GM23338 (cell line): ENCODE results near the gene CTDSPL. TPM values are rescaled to one million over a fixed set of nuclear protein-coding genes. Genes with fewer than 3 reads are reported as not detected.

ENCODE experiments used
- ATAC-seq: fragments of 200-7000 bp; cut with Tn5 transposase; 3 replicates; pipeline ENCODE4 v1.9.1; 2020
- DNase-seq: peaks from one replicate; pipeline ENCODE4 v3.0.0-alpha.2; 2015; ENCODE audit warnings: low spot score
- H2AFZ ChIP-seq: fragments of 200-600 bp; sonication (generic); 2 replicates; pipeline ENCODE4 v1.8.0; 2016; ENCODE audit warnings: antibody characterized with exemption, mild to moderate bottlenecking, moderate library complexity
- H3F3A ChIP-seq: fragments of 200-600 bp; sonication (generic); replicated peaks from 2 replicates; pipeline ENCODE4 v1.8.0; 2017; ENCODE audit warnings: antibody characterized with exemption, mixed run types, low read depth
- H3K27ac ChIP-seq: fragments of 200-600 bp; sonication (generic); 2 replicates; pipeline ENCODE4 v1.6.1; 2016; ENCODE audit warnings: low read depth
- H3K27me3 ChIP-seq: fragments of 200-600 bp; sonication (generic); 2 replicates; pipeline ENCODE4 v1.8.0; 2016; ENCODE audit warnings: mild to moderate bottlenecking, mixed run types, moderate library complexity; ENCODE audit not compliant: insufficient read depth
- H3K36me3 ChIP-seq: fragments of 200-600 bp; sonication (generic); 2 replicates; pipeline ENCODE4 v1.8.0; 2016; ENCODE audit warnings: mild to moderate bottlenecking; ENCODE audit not compliant: insufficient read depth
- H3K4me1 ChIP-seq: fragments of 200-600 bp; sonication (generic); 2 replicates; pipeline ENCODE4 v1.8.0; 2016; ENCODE audit warnings: mild to moderate bottlenecking, moderate library complexity; ENCODE audit not compliant: insufficient read depth
- H3K4me2 ChIP-seq: fragments of 200-600 bp; sonication (generic); 2 replicates; pipeline ENCODE4 v1.7.1; 2017; ENCODE audit warnings: mixed run types
- H3K4me3 ChIP-seq: fragments of 200-600 bp; sonication (generic); 2 replicates; pipeline ENCODE4 v1.6.1; 2016; ENCODE audit warnings: mixed run types
- H3K79me2 ChIP-seq: fragments of 200-600 bp; sonication (generic); replicated peaks from 2 replicates; pipeline ENCODE4 v1.8.0; 2017; ENCODE audit warnings: mild to moderate bottlenecking; ENCODE audit not compliant: insufficient read depth
- H3K9me2 ChIP-seq: fragments of 200-600 bp; sonication (generic); 2 replicates; pipeline ENCODE4 v1.8.0; 2017; ENCODE audit not compliant: insufficient read depth
- H4K20me1 ChIP-seq: fragments of 200-600 bp; sonication (generic); replicated peaks from 2 replicates; pipeline ENCODE4 v1.8.0; 2017; ENCODE audit warnings: mild to moderate bottlenecking; ENCODE audit not compliant: insufficient read depth
- H3K27ac Mint-ChIP-seq: 2 replicates; pipeline ENCODE4 v1.8.0; 2020; ENCODE audit warnings: inconsistent platforms, mild to moderate bottlenecking, moderate library complexity, mixed read lengths
- H3K27me3 Mint-ChIP-seq: 3 replicates; pipeline ENCODE4 v1.8.0; 2022; ENCODE audit warnings: low read depth, mild to moderate bottlenecking, moderate library complexity, mixed read lengths, inconsistent platforms; ENCODE audit not compliant: insufficient read depth, poor library complexity
- H3K36me3 Mint-ChIP-seq: 3 replicates; pipeline ENCODE4 v1.8.0; 2021; ENCODE audit warnings: low read depth, mild to moderate bottlenecking, inconsistent platforms, moderate library complexity, mixed read lengths
- H3K4me1 Mint-ChIP-seq: 3 replicates; pipeline ENCODE4 v1.8.0; 2020; ENCODE audit warnings: mild to moderate bottlenecking, inconsistent platforms, mixed read lengths
- H3K4me3 Mint-ChIP-seq: 3 replicates; pipeline ENCODE4 v1.8.0; 2021; ENCODE audit warnings: moderate library complexity, mild to moderate bottlenecking, inconsistent platforms, mixed read lengths
- H3K9me3 Mint-ChIP-seq: 3 replicates; pipeline ENCODE4 v1.8.0; 2020; ENCODE audit warnings: moderate library complexity, mild to moderate bottlenecking, inconsistent platforms, mixed read lengths
- CREB1 ChIP-seq: fragments of 250-450 bp; sonication (Bioruptor Pico); IDR thresholded peaks from 2 replicates; pipeline ENCODE4 v1.5.0; 2020; ENCODE audit warnings: low read depth, mild to moderate bottlenecking, moderate library complexity
- EZH2 ChIP-seq: fragments of 200-600 bp; sonication (generic); IDR thresholded peaks from one replicate; pipeline ENCODE4 v1.8.0; 2017; ENCODE audit warnings: antibody characterized with exemption, mild to moderate bottlenecking, low read depth; ENCODE audit not compliant: unreplicated experiment
- POLR2AphosphoS5 ChIP-seq: IDR thresholded peaks from 2 replicates; pipeline ENCODE4 v1.6.1; 2016; ENCODE audit warnings: antibody characterized with exemption, low read depth
- STAT1 ChIP-seq: IDR thresholded peaks from one replicate; pipeline ENCODE4 v1.6.1; 2016; ENCODE audit warnings: antibody characterized with exemption; ENCODE audit not compliant: unreplicated experiment
- polyA plus RNA-seq: library from polyadenylated mRNA; unstranded; fragments of >200 nt; fragmentation: Nextera tagmentation; extraction: Ambion mirVana; gene quantifications from 2 replicates; pipeline ENCODE4 v1.2.1, GENCODE V29; 2016
- total RNA-seq: library from RNA; depleted of rRNA; stranded (reverse); fragments of >200 nt; shearing (Covaris generic); gene quantifications from 2 replicates; pipeline ENCODE4 v1.2.3, GENCODE V29; 2014
- TF ChIP-seq, protein P1 (sequence below): fragments of 250-450 bp; sonication (Bioruptor Pico); IDR thresholded peaks from 2 replicates; pipeline ENCODE4 v1.5.0; 2020; ENCODE audit warnings: mild to moderate bottlenecking, moderate library complexity
- TF ChIP-seq, protein P2 (sequence below), 2 experiments: fragments of 200-600 bp in 1 of 2; sonication (generic) in 1 of 2; conservative IDR thresholded peaks; 2 replicates each; pipeline versions ENCODE4 v1.5.1 to v1.6.1; 2016 to 2017; ENCODE audit warnings: antibody characterized with exemption in 2 of 2, low read depth in 2 of 2, mild to moderate bottlenecking in 2 of 2, moderate library complexity in 1 of 2
- TF ChIP-seq, protein P3 (sequence below): IDR thresholded peaks from 2 replicates; pipeline ENCODE4 v1.6.1; 2016; ENCODE audit warnings: antibody characterized with exemption

Gene CTDSPL
- total and polyA plus RNA-seq, 2 experiments from 2014 or later = 23.2 to 42.0 TPM

DNA sequence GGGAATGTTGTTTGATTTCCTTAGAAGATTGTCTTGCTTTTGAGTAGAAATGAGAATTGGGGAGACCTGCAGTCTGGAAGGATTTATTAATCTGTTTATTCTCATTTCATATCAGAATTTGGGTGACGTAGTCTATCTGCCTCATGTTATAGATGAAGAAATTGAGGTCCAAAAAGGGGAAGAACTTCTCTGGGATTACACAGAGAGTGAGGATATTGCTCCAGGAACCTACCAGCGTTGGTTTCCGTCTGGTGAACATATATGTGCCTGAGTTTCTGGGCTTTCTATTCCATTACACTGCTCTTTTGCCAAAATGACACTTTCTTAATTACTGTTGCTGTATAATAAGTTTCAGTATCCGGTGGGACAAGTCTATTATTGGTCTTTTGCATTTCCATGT, 51.8 kb downstream of the CTDSPL start (continued):
- TF ChIP-seq, protein P1, sequence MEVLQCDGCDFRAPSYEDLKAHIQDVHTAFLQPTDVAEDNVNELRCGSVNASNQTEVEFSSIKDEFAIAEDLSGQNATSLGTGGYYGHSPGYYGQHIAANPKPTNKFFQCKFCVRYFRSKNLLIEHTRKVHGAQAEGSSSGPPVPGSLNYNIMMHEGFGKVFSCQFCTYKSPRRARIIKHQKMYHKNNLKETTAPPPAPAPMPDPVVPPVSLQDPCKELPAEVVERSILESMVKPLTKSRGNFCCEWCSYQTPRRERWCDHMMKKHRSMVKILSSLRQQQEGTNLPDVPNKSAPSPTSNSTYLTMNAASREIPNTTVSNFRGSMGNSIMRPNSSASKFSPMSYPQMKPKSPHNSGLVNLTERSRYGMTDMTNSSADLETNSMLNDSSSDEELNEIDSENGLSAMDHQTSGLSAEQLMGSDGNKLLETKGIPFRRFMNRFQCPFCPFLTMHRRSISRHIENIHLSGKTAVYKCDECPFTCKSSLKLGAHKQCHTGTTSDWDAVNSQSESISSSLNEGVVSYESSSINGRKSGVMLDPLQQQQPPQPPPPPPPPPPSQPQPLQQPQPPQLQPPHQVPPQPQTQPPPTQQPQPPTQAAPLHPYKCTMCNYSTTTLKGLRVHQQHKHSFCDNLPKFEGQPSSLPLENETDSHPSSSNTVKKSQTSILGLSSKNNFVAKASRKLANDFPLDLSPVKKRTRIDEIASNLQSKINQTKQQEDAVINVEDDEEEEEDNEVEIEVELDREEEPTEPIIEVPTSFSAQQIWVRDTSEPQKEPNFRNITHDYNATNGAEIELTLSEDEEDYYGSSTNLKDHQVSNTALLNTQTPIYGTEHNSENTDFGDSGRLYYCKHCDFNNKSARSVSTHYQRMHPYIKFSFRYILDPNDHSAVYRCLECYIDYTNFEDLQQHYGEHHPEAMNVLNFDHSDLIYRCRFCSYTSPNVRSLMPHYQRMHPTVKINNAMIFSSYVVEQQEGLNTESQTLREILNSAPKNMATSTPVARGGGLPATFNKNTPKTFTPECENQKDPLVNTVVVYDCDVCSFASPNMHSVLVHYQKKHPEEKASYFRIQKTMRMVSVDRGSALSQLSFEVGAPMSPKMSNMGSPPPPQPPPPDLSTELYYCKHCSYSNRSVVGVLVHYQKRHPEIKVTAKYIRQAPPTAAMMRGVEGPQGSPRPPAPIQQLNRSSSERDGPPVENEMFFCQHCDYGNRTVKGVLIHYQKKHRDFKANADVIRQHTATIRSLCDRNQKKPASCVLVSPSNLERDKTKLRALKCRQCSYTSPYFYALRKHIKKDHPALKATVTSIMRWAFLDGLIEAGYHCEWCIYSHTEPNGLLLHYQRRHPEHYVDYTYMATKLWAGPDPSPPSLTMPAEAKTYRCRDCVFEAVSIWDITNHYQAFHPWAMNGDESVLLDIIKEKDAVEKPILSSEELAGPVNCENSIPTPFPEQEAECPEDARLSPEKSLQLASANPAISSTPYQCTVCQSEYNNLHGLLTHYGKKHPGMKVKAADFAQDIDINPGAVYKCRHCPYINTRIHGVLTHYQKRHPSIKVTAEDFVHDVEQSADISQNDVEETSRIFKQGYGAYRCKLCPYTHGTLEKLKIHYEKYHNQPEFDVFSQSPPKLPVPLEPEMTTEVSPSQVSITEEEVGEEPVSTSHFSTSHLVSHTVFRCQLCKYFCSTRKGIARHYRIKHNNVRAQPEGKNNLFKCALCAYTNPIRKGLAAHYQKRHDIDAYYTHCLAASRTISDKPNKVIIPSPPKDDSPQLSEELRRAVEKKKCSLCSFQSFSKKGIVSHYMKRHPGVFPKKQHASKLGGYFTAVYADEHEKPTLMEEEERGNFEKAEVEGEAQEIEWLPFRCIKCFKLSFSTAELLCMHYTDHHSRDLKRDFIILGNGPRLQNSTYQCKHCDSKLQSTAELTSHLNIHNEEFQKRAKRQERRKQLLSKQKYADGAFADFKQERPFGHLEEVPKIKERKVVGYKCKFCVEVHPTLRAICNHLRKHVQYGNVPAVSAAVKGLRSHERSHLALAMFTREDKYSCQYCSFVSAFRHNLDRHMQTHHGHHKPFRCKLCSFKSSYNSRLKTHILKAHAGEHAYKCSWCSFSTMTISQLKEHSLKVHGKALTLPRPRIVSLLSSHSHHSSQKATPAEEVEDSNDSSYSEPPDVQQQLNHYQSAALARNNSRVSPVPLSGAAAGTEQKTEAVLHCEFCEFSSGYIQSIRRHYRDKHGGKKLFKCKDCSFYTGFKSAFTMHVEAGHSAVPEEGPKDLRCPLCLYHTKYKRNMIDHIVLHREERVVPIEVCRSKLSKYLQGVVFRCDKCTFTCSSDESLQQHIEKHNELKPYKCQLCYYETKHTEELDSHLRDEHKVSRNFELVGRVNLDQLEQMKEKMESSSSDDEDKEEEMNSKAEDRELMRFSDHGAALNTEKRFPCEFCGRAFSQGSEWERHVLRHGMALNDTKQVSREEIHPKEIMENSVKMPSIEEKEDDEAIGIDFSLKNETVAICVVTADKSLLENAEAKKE = no peak
- no peak for TF ChIP-seq POLR2AphosphoS5
- TF ChIP-seq EZH2 = no peak

DNA sequence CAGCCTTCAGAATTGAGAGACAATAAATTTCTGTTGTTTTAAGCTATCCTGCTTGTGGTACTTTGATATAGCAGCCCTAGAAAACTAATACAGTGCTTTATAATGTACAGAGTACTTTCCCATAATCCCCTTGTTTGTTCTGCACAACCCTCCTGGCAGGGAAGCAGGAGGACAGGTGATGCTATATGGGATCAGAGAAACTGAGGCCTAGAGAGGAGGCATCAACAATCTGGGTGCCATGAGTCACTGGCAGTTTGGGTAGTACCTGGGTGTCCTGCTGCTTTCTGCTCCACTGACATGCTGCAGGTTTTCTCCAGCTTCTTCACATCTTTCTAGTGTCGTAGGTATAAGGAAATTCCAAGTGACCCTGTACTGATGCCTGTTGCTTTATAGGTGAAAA, 55.0 kb downstream of the CTDSPL start:
- Histone ChIP-seq H3K27me3 (no peaks in the 10 kb centered on the region), H3K27ac (no peak overlapping the region), H3K4me3 (no peak overlapping the region), H3K4me1 (peaks cover 17% of the 10 kb centered on the region), H3K4me2 (no peak overlapping the region), H4K20me1 (no peaks in the 10 kb centered on the region; the same call in 1 of the 2 replicates), H3K9me2 (no peaks in the 10 kb centered on the region), H3K79me2 (peaks cover 12% of the 10 kb centered on the region), H3K36me3 (no peaks in the 10 kb centered on the region), H2AFZ (no peak overlapping the region), H3F3A (no peaks in the 10 kb centered on the region)
- H3K4me1 Mint-ChIP-seq = peaks cover 27% of the 10 kb centered on the region
- no peak overlapping the region for H3K4me3 Mint-ChIP-seq
- peaks cover 2% of the 10 kb centered on the region for H3K27me3 Mint-ChIP-seq
- no peak overlapping the region for H3K27ac Mint-ChIP-seq
- H3K36me3 Mint-ChIP-seq = no peaks in the 10 kb centered on the region
- ATAC-seq (no peak), DNase-seq (no peak)
- H3K9me3 Mint-ChIP-seq = no peaks in the 10 kb centered on the region
- TF ChIP-seq EZH2 (no peak), STAT1 (no peak), CREB1 (CRISPR knock-in tag) (no peak)
- TF ChIP-seq, protein P1 = no peak
- TF ChIP-seq, protein P2, sequence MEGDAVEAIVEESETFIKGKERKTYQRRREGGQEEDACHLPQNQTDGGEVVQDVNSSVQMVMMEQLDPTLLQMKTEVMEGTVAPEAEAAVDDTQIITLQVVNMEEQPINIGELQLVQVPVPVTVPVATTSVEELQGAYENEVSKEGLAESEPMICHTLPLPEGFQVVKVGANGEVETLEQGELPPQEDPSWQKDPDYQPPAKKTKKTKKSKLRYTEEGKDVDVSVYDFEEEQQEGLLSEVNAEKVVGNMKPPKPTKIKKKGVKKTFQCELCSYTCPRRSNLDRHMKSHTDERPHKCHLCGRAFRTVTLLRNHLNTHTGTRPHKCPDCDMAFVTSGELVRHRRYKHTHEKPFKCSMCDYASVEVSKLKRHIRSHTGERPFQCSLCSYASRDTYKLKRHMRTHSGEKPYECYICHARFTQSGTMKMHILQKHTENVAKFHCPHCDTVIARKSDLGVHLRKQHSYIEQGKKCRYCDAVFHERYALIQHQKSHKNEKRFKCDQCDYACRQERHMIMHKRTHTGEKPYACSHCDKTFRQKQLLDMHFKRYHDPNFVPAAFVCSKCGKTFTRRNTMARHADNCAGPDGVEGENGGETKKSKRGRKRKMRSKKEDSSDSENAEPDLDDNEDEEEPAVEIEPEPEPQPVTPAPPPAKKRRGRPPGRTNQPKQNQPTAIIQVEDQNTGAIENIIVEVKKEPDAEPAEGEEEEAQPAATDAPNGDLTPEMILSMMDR (conservative IDR thresholded peaks at IDR 0.05; ENCODE audit: low read depth in 2 of 2) = no peak
- TF ChIP-seq, protein P3, sequence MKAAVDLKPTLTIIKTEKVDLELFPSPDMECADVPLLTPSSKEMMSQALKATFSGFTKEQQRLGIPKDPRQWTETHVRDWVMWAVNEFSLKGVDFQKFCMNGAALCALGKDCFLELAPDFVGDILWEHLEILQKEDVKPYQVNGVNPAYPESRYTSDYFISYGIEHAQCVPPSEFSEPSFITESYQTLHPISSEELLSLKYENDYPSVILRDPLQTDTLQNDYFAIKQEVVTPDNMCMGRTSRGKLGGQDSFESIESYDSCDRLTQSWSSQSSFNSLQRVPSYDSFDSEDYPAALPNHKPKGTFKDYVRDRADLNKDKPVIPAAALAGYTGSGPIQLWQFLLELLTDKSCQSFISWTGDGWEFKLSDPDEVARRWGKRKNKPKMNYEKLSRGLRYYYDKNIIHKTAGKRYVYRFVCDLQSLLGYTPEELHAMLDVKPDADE = no peak
